Measurements from ENCODE around the gene POLR2F. TPM values are rescaled to one million over a fixed set of nuclear protein-coding genes. Genes with fewer than 3 reads are reported as not detected.

POLR2F gene
- total RNA-seq, 1 experiment from 2014 or later: 107 TPM

DNA sequence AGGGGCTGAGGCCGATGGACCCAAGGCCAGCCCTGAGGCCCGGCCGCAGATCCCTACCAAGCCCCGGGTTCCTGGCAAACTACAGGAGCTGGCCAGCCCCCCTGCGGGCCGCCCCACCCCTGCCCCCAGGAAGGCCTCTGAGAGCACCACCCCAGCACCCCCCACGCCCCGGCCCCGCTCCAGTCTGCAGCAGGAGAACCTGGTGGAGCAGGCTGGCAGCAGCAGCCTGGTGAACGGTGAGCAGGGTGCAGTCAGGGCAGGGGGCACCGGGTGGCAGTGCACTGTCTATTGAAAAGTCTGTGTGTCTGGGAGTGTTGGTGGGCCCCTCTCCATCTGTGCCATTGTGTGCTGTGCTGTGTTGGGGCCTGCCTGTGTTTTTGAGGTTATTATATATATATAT, 31.3 kb upstream of the POLR2F start:
- Histone ChIP-seq H3K9ac (ENCODE audit: low read length) (no peak overlapping the region), H3K4me1 (ENCODE audit: control insufficient read depth in 1 of 2, insufficient read depth in 2 of 2, low read length in 2 of 2) (no peaks in the 10 kb centered on the region), H3K36me3 (ENCODE audit: control insufficient read depth in 1 of 2, insufficient read depth in 2 of 2, low read length in 2 of 2) (peaks cover 20 to 28% of the 10 kb centered on the region in 2 experiments; a peak in 3 of 4 replicates), H3K27ac (ENCODE audit: low read depth, low read length) (no peak overlapping the region), H3K79me2 (ENCODE audit: insufficient read depth, low read length) (no peaks in the 10 kb centered on the region), H3K27me3 (ENCODE audit: insufficient read depth, low read length) (no peaks in the 10 kb centered on the region), H4K20me1 (ENCODE audit: insufficient read depth) (no peaks in the 10 kb centered on the region), H2AFZ (ENCODE audit: low read depth, low read length, poor library complexity, severe bottlenecking) (no peak overlapping the region), H3K9me3 (ENCODE audit: control insufficient read depth in 1 of 2, insufficient read depth in 1 of 2, low read depth in 1 of 2, low read length in 2 of 2) (no peaks in the 10 kb centered on the region), H3K4me3 (replicated peaks in 1 of 2; ENCODE audit: low read depth in 1 of 2, low read length in 2 of 2) (no peak overlapping the region), H3K9me2 (ENCODE audit: insufficient read depth) (no peaks in the 10 kb centered on the region), H3K4me2 (ENCODE audit: low read length) (no peak overlapping the region)
- ATAC-seq (no peak), DNase-seq (ENCODE audit: low read depth, low spot score) (no peak)
- intact Hi-C loops (cut with micrococcal nuclease): no loop called here
- no peak for TF ChIP-seq CEBPB (IDR thresholded peaks at IDR 0.05; ENCODE audit: low read depth)
- TF ChIP-seq EZH2phosphoT487 (IDR thresholded peaks at IDR 0.05; ENCODE audit: borderline replicate concordance): no peak
- TF ChIP-seq, protein P1, sequence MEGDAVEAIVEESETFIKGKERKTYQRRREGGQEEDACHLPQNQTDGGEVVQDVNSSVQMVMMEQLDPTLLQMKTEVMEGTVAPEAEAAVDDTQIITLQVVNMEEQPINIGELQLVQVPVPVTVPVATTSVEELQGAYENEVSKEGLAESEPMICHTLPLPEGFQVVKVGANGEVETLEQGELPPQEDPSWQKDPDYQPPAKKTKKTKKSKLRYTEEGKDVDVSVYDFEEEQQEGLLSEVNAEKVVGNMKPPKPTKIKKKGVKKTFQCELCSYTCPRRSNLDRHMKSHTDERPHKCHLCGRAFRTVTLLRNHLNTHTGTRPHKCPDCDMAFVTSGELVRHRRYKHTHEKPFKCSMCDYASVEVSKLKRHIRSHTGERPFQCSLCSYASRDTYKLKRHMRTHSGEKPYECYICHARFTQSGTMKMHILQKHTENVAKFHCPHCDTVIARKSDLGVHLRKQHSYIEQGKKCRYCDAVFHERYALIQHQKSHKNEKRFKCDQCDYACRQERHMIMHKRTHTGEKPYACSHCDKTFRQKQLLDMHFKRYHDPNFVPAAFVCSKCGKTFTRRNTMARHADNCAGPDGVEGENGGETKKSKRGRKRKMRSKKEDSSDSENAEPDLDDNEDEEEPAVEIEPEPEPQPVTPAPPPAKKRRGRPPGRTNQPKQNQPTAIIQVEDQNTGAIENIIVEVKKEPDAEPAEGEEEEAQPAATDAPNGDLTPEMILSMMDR (IDR thresholded peaks at IDR 0.05 in 2 of 3, conservative IDR thresholded peaks at IDR 0.05 in 1 of 3; ENCODE audit: borderline replicate concordance in 1 of 3, insufficient read depth in 1 of 3, low read depth in 2 of 3, low read length in 2 of 3): no peak
- TF ChIP-seq POLR2AphosphoS5 (IDR thresholded peaks at IDR 0.05; ENCODE audit: low read depth, low read length): no peak
- TF ChIP-seq ZNF274 (IDR thresholded peaks at IDR 0.05; ENCODE audit: low read depth, low read length): no peak
- TF ChIP-seq EZH2 (IDR thresholded peaks at IDR 0.05): no peak
- TF ChIP-seq, protein P2, sequence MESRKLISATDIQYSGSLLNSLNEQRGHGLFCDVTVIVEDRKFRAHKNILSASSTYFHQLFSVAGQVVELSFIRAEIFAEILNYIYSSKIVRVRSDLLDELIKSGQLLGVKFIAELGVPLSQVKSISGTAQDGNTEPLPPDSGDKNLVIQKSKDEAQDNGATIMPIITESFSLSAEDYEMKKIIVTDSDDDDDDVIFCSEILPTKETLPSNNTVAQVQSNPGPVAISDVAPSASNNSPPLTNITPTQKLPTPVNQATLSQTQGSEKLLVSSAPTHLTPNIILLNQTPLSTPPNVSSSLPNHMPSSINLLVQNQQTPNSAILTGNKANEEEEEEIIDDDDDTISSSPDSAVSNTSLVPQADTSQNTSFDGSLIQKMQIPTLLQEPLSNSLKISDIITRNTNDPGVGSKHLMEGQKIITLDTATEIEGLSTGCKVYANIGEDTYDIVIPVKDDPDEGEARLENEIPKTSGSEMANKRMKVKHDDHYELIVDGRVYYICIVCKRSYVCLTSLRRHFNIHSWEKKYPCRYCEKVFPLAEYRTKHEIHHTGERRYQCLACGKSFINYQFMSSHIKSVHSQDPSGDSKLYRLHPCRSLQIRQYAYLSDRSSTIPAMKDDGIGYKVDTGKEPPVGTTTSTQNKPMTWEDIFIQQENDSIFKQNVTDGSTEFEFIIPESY (IDR thresholded peaks at IDR 0.05; ENCODE audit: extremely low read depth, insufficient replicate concordance, low read length): no peak
- no peak for TF ChIP-seq JUND (IDR thresholded peaks at IDR 0.05)
- ChIA-PET RAD21 (ENCODE audit: low non-redundant PET in 1 of 2, low total read pairs in 2 of 2, uncharacterized antibody in 2 of 2, unreplicated experiment in 2 of 2) (no interaction called here), CTCF (no interaction called here), POLR2A (no interaction called here)
- no TSS peak for BruUV-seq (replicated peaks)
